NCI-H82 treated with DMSO at 0.1 percent for 48 hours (cell line): ENCODE data around the gene FREM1.

Experiments used
- DNase-seq: peaks from one replicate; lab custom pipeline; 2025; ENCODE audit not compliant: unreplicated experiment; lab: John Stamatoyannopoulos, UW

Gene FREM1

GRCh38 chr9:14823800-14824199, 86.4 kb downstream of the FREM1 start:
- no peak for DNase-seq

- no peak for DNase-seq
Observed at GRCh38 chr9:14822666-14823065, 87.6 kb downstream of the FREM1 start.

GRCh38 chr9:14819183-14819582, 91.0 kb downstream of the FREM1 start:
- no peak for DNase-seq

- no peak for DNase-seq
Observed at GRCh38 chr9:14814249-14814628, 96.0 kb downstream of the FREM1 start.

GRCh38 chr9:14813336-14814248, 96.6 kb downstream of the FREM1 start:
- DNase-seq = no peak

GRCh38 chr9:14812806-14813205, 97.4 kb downstream of the FREM1 start:
- no peak for DNase-seq

GRCh38 chr9:14811844-14812243, 98.4 kb downstream of the FREM1 start:
- DNase-seq = no peak

GRCh38 chr9:14806941-14807520, 103.2 kb downstream of the FREM1 start:
- no peak for DNase-seq

GRCh38 chr9:14799030-14799429, 111.2 kb downstream of the FREM1 start:
- DNase-seq = no peak

GRCh38 chr9:14797435-14797834, 112.8 kb downstream of the FREM1 start:
- DNase-seq = peak; percentile 17

GRCh38 chr9:14793389-14793788, 116.8 kb downstream of the FREM1 start:
- DNase-seq = no peak

GRCh38 chr9:14790628-14791027, 119.6 kb downstream of the FREM1 start:
- no peak for DNase-seq

GRCh38 chr9:14788846-14789245, 121.4 kb downstream of the FREM1 start:
- no peak for DNase-seq

- no peak for DNase-seq
Observed at GRCh38 chr9:14783358-14783757, 126.9 kb downstream of the FREM1 start.

- no peak for DNase-seq
Observed at GRCh38 chr9:14782286-14783051, 127.8 kb downstream of the FREM1 start.

- DNase-seq = no peak
Observed at GRCh38 chr9:14780693-14781092, 129.5 kb downstream of the FREM1 start.

- DNase-seq = no peak
Observed at GRCh38 chr9:14780251-14780650, 130.0 kb downstream of the FREM1 start.

- no peak for DNase-seq
Observed at GRCh38 chr9:14779566-14780022, 130.6 kb downstream of the FREM1 start.

- no peak for DNase-seq
Observed at GRCh38 chr9:14778565-14778964, 131.7 kb downstream of the FREM1 start.

- no peak for DNase-seq
Observed at GRCh38 chr9:14775917-14776316, 134.3 kb downstream of the FREM1 start.

GRCh38 chr9:14770592-14770991, 139.6 kb downstream of the FREM1 start:
- DNase-seq = no peak

GRCh38 chr9:14769230-14769571, 141.0 kb downstream of the FREM1 start:
- peak; percentile 65 for DNase-seq
